Myocyte (in vitro differentiated cells): ENCODE data around the gene ATP6V0C. TPM values are rescaled to one million over a fixed set of nuclear protein-coding genes. Genes with fewer than 3 reads are reported as not detected.
A peak's percentile ranks its signal among the peaks of the same experiment; 100 is the strongest.

Source experiments
- DNase-seq: peaks from one replicate; pipeline ENCODE4 v3.0.0-alpha.2; 2012; ENCODE audit warnings: low read depth
- polyA plus RNA-seq: library from polyadenylated mRNA; unstranded; fragments of >200 nt; gene quantifications from one replicate; pipeline ENCODE4 v1.2.1, GENCODE V29; 2012; ENCODE audit warnings: missing spikeins
- total RNA-seq: library from RNA; depleted of rRNA; stranded (reverse); fragments of >200 nt; gene quantifications from 2 replicates; pipeline ENCODE4 v1.2.3, GENCODE V29; 2014

ATP6V0C gene
- 50.9 and 59.2 TPM in 2 replicates for total RNA-seq
- 273 TPM for polyA plus RNA-seq

- peak; percentile 87 for DNase-seq
These were observed at the start of gene ATP6V0C for GRCh38 chr16:2513405-2514332. TSS of gene ATP6V0C (plus strand) at chr16:2513952. CDS start at chr16:2514104, 152 bp downstream.

- no peak for DNase-seq
These were observed 49.4 kb upstream of the ATP6V0C start for GRCh38 chr16:2464333-2464732.

- DNase-seq: no peak
These were observed 47.9 kb upstream of the ATP6V0C start for GRCh38 chr16:2465653-2466415.

GRCh38 chr16:2466667-2467527 lies 46.9 kb upstream of the ATP6V0C start:
- no peak for DNase-seq

- DNase-seq: peak; percentile 80
These were observed 46.1 kb upstream of the ATP6V0C start for GRCh38 chr16:2467528-2468232.

GRCh38 chr16:2468233-2468724 lies 45.5 kb upstream of the ATP6V0C start:
- DNase-seq: peak; percentile 53

GRCh38 chr16:2468725-2469398 lies 44.9 kb upstream of the ATP6V0C start:
- DNase-seq: peak; percentile 59

- no peak for DNase-seq
These were observed 44.1 kb upstream of the ATP6V0C start for GRCh38 chr16:2469399-2470233.

GRCh38 chr16:2470234-2470601 lies 43.5 kb upstream of the ATP6V0C start:
- DNase-seq: no peak

- DNase-seq: no peak
These were observed 43.1 kb upstream of the ATP6V0C start for GRCh38 chr16:2470603-2471015.

GRCh38 chr16:2471016-2471652 lies 42.6 kb upstream of the ATP6V0C start, which contains the start of gene NTN3:
TSS of gene NTN3 (plus strand) at chr16:2471297. CDS start at chr16:2471702, 405 bp downstream.
- DNase-seq: no peak

- DNase-seq: no peak
These were observed 41.9 kb upstream of the ATP6V0C start for GRCh38 chr16:2471653-2472487.

GRCh38 chr16:2472488-2472864 lies 41.3 kb upstream of the ATP6V0C start:
- no peak for DNase-seq

GRCh38 chr16:2472885-2473445 lies 40.8 kb upstream of the ATP6V0C start:
- DNase-seq: no peak

- DNase-seq: no peak
These were observed 40.3 kb upstream of the ATP6V0C start for GRCh38 chr16:2473446-2473926.

- peak; percentile 44 for DNase-seq
These were observed 39.5 kb upstream of the ATP6V0C start for GRCh38 chr16:2473999-2474876.
